Measurements from ENCODE around the gene ANKS3.

DNA sequence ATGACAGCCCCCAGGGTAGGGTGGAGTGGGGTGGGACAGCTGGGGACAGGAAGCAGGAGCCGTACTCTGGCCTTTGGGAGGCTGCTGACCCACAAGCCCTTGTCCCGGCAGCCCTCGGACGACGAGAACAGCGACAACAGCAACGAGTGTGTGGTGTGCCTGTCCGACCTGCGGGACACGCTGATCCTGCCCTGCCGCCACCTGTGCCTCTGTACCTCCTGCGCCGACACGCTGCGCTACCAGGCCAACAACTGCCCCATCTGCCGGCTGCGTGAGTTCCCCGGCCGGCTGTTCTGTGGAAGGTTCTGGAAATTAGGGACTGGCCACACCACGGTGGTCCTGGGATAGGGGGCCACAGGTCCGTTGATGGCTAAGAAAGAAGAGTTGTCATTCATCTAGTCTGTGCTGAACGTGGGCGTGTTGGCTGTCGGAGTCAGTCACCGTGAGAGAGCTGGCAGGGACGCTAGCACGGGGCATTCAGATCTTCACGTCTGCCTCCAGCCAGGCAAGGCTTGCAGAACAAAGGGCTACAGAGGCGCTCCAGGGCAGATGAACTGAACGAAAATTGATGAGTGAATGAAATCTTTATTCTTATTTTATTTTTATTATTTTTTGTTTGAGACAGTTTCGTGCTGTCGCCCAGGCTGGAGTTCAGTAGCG, 60.6 kb downstream of the ANKS3 start:
- TF ChIP-seq, protein P1, sequence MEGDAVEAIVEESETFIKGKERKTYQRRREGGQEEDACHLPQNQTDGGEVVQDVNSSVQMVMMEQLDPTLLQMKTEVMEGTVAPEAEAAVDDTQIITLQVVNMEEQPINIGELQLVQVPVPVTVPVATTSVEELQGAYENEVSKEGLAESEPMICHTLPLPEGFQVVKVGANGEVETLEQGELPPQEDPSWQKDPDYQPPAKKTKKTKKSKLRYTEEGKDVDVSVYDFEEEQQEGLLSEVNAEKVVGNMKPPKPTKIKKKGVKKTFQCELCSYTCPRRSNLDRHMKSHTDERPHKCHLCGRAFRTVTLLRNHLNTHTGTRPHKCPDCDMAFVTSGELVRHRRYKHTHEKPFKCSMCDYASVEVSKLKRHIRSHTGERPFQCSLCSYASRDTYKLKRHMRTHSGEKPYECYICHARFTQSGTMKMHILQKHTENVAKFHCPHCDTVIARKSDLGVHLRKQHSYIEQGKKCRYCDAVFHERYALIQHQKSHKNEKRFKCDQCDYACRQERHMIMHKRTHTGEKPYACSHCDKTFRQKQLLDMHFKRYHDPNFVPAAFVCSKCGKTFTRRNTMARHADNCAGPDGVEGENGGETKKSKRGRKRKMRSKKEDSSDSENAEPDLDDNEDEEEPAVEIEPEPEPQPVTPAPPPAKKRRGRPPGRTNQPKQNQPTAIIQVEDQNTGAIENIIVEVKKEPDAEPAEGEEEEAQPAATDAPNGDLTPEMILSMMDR (IDR thresholded peaks at IDR 0.05; ENCODE audit: low read depth, low read length): no peak
- no peak for TF ChIP-seq EZH2phosphoT487 (IDR thresholded peaks at IDR 0.05; ENCODE audit: low read depth)

All from OCI-LY3 (cell line).